Stimulated activated CD8-positive, alpha-beta memory T cell treated with anti-CD3 and anti-CD28 coated beads, Interleukin-4, amount 100 ng/mL, for 4 hours (primary cell): ENCODE data around the gene RIPK3.

Source experiments
- DNase-seq, 2 donors: peaks; one replicate each; pipeline ENCODE4 v3.0.0-alpha.2; 2020; ENCODE audit warnings: low read depth in 2 of 2, low spot score in 1 of 2

The RIPK3 gene

GRCh38 chr14:24307575-24308341 is 32.0 kb downstream of the RIPK3 start, which contains the start of gene CIDEB:
TSS of gene CIDEB (minus strand) at chr14:24307977. CDS start at chr14:24307858, 119 bp downstream.
- DNase-seq = no peak

DNA sequence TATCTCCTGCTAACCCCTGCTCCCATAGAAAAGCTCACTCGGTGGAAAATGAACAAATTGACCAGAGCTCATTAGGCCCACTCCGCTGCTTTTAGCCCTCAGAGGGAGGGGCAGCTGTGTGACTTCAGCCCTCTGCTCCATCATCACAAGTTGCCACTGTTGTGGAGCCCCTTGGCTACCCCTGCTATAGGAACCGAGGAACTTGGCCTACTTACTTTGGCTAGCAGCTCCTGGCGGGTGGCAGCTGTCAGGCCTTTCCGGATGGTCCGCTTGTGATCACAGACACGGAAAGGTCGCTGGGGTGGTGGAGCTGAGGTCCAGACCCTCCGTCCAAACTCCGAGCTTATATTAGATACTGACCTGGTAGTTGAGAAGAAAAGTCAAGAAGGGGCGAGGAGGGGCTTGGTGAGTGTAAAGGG is 32.6 kb downstream of the RIPK3 start:
- DNase-seq = no peak

- DNase-seq = no peak
Measured at GRCh38 chr14:24304019-24304387, 35.8 kb downstream of the RIPK3 start.

GRCh38 chr14:24300326-24300980 is 39.3 kb downstream of the RIPK3 start:
- no peak for DNase-seq

DNA sequence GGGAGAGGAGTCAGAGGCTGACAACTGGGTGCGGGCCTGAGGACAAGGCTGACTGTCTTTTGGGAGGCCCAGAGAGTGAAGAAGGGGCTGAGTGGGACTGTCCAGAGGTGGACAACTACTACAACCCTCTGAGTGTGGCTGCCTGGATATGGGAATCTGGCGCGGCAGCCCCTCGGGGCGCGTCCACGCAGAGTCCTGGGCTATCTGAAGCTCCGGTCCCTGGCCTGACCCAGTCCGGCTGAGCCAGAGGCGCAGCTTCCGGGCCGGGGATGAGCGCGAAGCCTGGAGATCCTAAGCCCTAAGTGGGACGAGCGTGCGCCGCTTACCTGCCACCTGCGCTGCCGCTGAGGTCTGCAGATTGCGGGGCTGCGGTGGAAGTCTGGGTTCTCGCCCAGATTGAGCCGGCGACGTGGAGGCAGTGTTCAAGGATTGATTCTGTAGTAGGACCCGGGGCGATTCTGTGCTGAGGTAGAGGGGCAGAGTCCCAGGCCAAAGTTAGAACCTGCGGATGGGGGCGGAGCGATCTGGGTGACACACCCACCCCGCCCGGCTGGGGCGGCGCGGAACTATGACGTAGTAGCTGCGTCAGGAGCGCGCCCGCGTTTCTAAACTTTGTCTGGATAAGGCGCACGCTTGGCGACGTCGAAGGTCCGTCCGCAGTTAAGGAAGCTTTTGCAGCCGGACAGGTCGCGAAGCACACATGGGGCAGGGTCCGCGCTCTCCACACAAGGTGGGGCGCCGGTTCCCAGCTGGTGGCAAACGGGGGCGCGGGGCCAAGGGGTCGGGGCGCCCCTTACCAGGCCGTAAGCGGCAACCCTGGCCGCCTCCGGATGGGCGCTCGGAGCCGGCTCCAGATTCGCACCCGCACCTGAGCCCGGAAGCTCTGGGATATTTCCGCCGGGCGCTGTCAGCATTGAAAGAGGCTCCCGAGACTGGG is 40.3 kb downstream of the RIPK3 start, which contains the start of the genes DHRS1 and NOP9:
DHRS1 (minus strand) TSS at position 526 of the 937 bp plus-strand sequence. CDS start 674 bp downstream, outside the sequence.
NOP9 (plus strand) TSS at position 596 of the 937 bp plus-strand sequence; CDS start at position 701, 105 bp downstream.
- DNase-seq = peak; percentile 82 to 91

GRCh38 chr14:24298892-24299254 is 40.9 kb downstream of the RIPK3 start:
- DNase-seq = no peak

GRCh38 chr14:24297190-24297964 is 42.4 kb downstream of the RIPK3 start:
- DNase-seq = no peak

DNA sequence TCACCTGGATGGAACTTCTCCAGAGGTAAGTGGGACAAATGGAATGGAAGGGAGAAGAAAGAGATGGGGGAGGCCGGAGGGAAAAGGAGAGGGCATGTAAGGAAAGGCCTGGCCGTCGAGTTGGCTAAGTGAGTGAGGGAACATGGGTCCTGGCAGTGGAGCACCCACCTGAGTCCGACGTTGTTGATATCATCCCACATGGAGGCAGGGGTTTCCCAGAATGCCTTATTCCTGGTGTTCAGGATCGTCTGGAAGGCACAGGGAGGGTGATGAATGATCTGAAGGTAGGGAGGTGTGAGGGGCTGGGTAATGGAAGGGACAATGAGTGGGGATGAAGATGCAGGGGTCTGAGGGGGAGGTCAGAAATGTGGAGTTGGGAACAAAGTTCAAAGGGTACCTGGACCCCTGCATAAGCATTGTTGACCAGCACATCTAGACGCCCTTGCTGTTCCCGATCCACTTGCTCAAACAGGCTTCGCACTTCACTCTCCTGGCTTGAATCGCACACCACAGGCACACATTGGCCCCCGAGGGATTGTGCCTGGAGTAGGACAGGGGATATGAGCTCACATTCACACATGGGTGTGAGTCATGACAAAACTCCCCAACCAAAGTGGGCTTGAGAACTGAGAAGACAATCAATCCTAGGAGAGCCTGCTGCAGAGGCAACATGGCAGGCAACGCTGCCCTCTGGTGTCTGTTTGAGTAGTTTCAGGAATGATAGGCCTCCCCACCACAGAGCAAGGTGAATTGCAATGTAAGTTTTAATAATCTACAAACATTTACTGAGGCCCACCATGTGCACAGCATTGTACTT is 43.2 kb downstream of the RIPK3 start:
- peak; percentile 46 to 55 for DNase-seq

DNA sequence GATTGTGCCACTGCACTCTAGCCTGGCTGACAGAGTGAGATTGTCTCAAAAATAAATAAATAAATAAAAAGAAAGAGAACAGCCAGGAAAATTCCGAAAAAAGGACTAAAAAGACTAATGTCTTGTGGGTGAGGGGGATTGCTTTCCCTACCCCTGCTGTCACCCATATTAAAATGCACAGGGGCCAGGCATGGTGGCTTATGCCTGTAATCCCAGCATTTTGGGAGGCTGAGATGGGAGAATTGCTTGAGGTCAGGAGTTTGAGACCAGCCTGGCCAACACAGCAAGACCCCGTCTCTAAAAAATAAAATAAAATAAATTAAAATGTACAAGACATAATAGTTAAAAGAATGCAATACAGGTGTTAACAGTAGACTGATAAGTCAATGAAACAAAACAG is 46.3 kb downstream of the RIPK3 start:
- DNase-seq = no peak

DNA sequence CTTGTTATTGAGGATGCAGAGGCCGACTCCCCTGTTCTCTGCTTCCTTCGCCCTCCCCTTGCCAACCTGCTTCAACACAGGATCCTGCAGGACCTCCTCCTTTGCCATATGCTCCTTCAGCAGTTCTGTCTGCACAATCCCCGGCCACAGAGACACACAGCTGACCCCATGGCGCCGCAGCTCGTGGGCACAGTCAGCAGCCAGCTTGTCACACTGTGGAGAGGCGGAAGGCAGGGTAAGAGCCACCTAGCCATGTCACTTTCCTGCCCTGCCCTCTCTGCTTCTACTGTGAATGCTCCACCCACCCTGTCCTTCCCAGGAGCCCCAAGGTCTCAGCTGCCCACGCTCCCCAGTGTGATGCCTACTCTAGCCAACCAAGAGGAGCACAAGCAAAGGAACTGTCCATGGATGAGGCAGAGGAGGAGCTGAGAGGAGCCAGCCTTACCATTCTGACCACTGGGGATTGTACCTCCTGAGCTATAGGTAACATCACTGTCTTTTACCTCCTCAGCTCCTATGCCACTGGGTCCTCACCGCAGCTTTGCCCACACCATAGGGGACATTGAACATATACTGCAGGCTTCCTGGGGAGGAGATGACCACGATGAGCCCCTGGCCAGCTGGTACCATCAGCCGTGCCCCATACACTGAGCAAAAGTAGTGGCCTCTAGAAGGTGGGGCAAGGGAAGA is 47.5 kb downstream of the RIPK3 start:
- no peak for DNase-seq

DNA sequence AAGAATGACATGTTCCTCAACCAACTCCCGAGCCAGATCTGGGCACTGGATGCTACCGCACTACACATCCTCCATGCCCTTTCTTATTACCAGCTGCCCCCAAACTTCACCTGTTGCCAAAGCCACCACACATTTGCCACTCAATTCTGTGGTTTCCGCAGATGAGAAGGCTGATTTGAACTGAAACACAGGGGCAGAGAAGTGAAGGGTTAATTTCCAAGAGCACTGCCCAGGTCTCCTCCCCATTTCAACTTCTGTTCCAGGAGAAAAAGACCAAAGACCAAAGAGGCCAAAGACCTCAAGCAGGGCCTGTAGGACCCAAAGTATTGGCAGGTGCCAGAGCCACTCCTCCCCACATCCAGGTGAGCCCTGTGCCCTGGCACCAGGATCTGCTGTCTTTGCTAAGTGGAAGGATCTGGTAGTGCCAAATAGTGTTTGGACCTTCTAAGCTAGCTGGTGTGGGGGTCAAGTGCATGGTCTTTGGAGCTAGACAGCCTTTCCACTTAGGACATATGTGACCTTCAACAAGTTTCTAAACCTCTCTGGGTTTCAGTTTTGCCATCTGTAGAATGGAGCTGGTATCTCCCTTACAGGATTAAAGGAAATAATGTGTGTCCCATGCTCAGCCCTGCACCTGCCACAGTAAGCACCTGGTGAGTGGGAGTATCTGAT is 48.2 kb downstream of the RIPK3 start:
- no peak for DNase-seq

GRCh38 chr14:24290746-24291145 is 49.0 kb downstream of the RIPK3 start:
- no peak for DNase-seq

GRCh38 chr14:24289649-24290280 is 50.0 kb downstream of the RIPK3 start:
- no peak for DNase-seq

DNA sequence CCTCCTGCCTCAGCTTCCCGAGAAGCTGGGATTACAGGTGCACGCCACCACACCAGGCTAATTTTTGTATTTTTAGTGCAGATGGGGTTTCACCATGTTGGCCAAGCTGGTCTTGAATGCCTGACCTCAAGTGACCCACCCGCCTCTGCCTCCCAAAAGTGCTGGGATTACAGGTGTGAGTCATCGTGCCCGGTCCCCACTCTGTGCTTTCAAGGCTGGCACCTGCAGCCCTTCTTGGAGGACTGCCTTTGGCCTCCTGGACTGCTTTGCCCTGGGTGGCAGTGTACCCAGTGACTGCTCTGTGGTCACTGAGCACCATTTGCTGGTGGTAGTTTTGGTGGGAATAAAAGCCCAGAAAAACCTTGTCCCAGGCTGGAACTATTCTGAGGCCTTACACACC is 52.8 kb downstream of the RIPK3 start:
- DNase-seq = no peak
